Endodermal cell (in vitro differentiated cells): ENCODE results near the gene RAB34. TPM values are rescaled to one million over a fixed set of nuclear protein-coding genes. Genes with fewer than 3 reads are reported as not detected.

ENCODE experiments used
- DNase-seq: peaks from one replicate; pipeline ENCODE4 v3.0.0-alpha.2; 2017
- H3K27ac ChIP-seq: 2 replicates; pipeline ENCODE4 v1.5.1; 2013; ENCODE audit warnings: mild to moderate bottlenecking, low read depth, low read length, moderate library complexity
- H3K27me3 ChIP-seq: 2 replicates; pipeline ENCODE4 v1.6.1; 2013; ENCODE audit warnings: mild to moderate bottlenecking, low read length, moderate library complexity; ENCODE audit not compliant: insufficient read depth, control insufficient read depth, poor library complexity, severe bottlenecking
- H3K36me3 ChIP-seq: 2 replicates; pipeline ENCODE4 v1.7.0; 2013; ENCODE audit warnings: mild to moderate bottlenecking, low read length, moderate library complexity; ENCODE audit not compliant: control insufficient read depth, insufficient read depth
- H3K4me1 ChIP-seq: one replicate; pipeline ENCODE4 v1.7.0; 2013; ENCODE audit warnings: low read length; ENCODE audit not compliant: control insufficient read depth, insufficient read depth
- H3K4me3 ChIP-seq: 2 replicates; pipeline ENCODE4 v1.5.1; 2013; ENCODE audit warnings: mild to moderate bottlenecking, low read length, moderate library complexity
- H3K9ac ChIP-seq: 2 replicates; pipeline ENCODE4 v1.6.1; 2013; ENCODE audit warnings: mild to moderate bottlenecking, low read length, moderate library complexity; ENCODE audit not compliant: poor library complexity, severe bottlenecking; ENCODE audit errors: extremely low read depth
- H3K9me3 ChIP-seq: 2 replicates; pipeline ENCODE4 v1.6.1; 2013; ENCODE audit warnings: mild to moderate bottlenecking, low read length, moderate library complexity; ENCODE audit not compliant: control insufficient read depth
- H3K27ac Mint-ChIP-seq: 2 replicates; pipeline ENCODE4 v1.8.0; 2020; ENCODE audit warnings: mixed read lengths
- H3K27me3 Mint-ChIP-seq: 2 replicates; pipeline ENCODE4 v1.8.0; 2021; ENCODE audit warnings: mild to moderate bottlenecking, mixed read lengths; ENCODE audit not compliant: insufficient read depth
- H3K36me3 Mint-ChIP-seq: 2 replicates; pipeline ENCODE4 v1.8.0; 2020; ENCODE audit warnings: low read depth, mixed read lengths
- H3K4me1 Mint-ChIP-seq: 2 replicates; pipeline ENCODE4 v1.8.0; 2020; ENCODE audit warnings: mixed read lengths
- H3K4me3 Mint-ChIP-seq: 2 replicates; pipeline ENCODE4 v1.8.0; 2020; ENCODE audit warnings: mild to moderate bottlenecking, moderate library complexity, mixed read lengths
- H3K9me3 Mint-ChIP-seq: 2 replicates; pipeline ENCODE4 v1.8.0; 2020; ENCODE audit warnings: mild to moderate bottlenecking, mixed read lengths
- WGBS, 2 experiments: methylation state at CpG; one replicate each; pipeline versions ENCODE4 v1.1.5 to v1.1.7; 2013; ENCODE audit warnings: missing lambda C conversion rate in 2 of 2, mixed read lengths in 1 of 2; ENCODE audit not compliant: insufficient coverage in 1 of 2, insufficient read length in 1 of 2; 5-methylcytosine and 5-hydroxymethylcytosine counted together
- total RNA-seq, 2 donors: library from RNA; stranded (reverse); fragmentation: NEBNext Ultra II Directional in 1 of 2; extraction: Animal tissue kit (Norgen Biotek cat#: 25700) in 1 of 2; gene quantifications; 2 replicates in 1 of 2; 3 replicates in 1 of 2; pipeline ENCODE4 v1.2.1, GENCODE V29; 2021
- TF ChIP-seq, protein P1 (sequence below): fragments of 200-600 bp; sonication (generic); conservative IDR thresholded peaks from 2 replicates; pipeline ENCODE4 v1.5.0; 2021; ENCODE audit warnings: antibody characterized with exemption, mild to moderate bottlenecking

Gene RAB34
- total RNA-seq, 2 donors from 2014 or later: 111 to 112 TPM

GRCh38 chr17:28763804-28764266 is 46.2 kb upstream of the RAB34 start:
- Mint-ChIP-seq H3K4me1 (peaks cover 22% of the 10 kb centered on the region), H3K9me3 (no peaks in the 10 kb centered on the region), H3K36me3 (peaks cover 56% of the 10 kb centered on the region), H3K4me3 (no peak overlapping the region), H3K27me3 (no peaks in the 10 kb centered on the region), H3K27ac (no peak overlapping the region)
- no peaks in the 10 kb centered on the region for H3K9me3 ChIP-seq
- H3K36me3 ChIP-seq: peaks cover 59% of the 10 kb centered on the region
- TF ChIP-seq, protein P1, sequence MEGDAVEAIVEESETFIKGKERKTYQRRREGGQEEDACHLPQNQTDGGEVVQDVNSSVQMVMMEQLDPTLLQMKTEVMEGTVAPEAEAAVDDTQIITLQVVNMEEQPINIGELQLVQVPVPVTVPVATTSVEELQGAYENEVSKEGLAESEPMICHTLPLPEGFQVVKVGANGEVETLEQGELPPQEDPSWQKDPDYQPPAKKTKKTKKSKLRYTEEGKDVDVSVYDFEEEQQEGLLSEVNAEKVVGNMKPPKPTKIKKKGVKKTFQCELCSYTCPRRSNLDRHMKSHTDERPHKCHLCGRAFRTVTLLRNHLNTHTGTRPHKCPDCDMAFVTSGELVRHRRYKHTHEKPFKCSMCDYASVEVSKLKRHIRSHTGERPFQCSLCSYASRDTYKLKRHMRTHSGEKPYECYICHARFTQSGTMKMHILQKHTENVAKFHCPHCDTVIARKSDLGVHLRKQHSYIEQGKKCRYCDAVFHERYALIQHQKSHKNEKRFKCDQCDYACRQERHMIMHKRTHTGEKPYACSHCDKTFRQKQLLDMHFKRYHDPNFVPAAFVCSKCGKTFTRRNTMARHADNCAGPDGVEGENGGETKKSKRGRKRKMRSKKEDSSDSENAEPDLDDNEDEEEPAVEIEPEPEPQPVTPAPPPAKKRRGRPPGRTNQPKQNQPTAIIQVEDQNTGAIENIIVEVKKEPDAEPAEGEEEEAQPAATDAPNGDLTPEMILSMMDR: peak; percentile 97
- no peak overlapping the region for H3K4me3 ChIP-seq
- H3K9ac ChIP-seq: no peak overlapping the region
- H3K27me3 ChIP-seq: no peaks in the 10 kb centered on the region
- H3K27ac ChIP-seq: no peak overlapping the region
- WGBS, 2 experiments: 77 to 83% methylated on average over 3 to 5 of the region's 5 CpGs
- H3K4me1 ChIP-seq: peaks cover 9% of the 10 kb centered on the region
- peak; percentile 92 for DNase-seq

DNA sequence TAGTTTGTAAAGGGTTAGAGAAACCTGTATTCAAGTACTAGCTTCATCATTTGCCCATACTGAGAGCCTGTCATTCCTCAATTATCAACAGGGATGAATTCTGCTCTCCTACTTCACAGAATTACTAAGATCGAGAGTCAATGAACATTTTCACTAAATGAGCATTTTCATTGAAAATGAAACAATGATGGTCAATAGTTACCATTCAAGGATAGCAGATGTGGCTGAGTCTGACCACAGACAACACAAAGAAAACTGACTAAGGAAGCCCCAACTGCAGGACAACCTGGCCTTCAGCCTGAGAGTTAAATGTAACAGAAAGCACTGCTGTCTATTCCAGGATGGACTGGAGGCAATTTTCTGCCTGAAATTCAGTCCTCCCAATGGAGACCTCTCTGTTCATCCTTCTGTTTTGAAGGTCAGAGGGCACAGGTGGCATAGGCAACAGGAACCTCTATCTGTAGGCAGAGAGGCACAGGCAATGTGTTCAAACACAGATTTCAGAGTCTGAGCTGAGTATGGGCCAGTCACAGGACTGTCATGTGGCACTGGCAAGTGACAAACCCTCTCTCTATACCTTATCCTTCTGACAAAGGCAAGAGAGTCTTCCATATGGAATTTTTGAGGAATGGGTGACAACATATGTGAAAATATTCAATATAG is 45.6 kb upstream of the RAB34 start:
- no peaks in the 10 kb centered on the region for H3K9me3 Mint-ChIP-seq
- H3K9me3 ChIP-seq: no peaks in the 10 kb centered on the region
- peaks cover 22% of the 10 kb centered on the region for H3K4me1 Mint-ChIP-seq
- WGBS, 2 experiments: 90 to 100% methylated on average over 1 of the region's 1 CpG
- peaks cover 61% of the 10 kb centered on the region for H3K36me3 Mint-ChIP-seq
- no peak for DNase-seq
- H3K4me1 ChIP-seq: peaks cover 9% of the 10 kb centered on the region
- H3K27ac Mint-ChIP-seq: no peak overlapping the region
- no peaks in the 10 kb centered on the region for H3K27me3 Mint-ChIP-seq
- H3K9ac ChIP-seq: no peak overlapping the region
- no peaks in the 10 kb centered on the region for H3K27me3 ChIP-seq
- no peak overlapping the region for H3K4me3 ChIP-seq
- H3K4me3 Mint-ChIP-seq: no peak overlapping the region
- TF ChIP-seq, protein P1: no peak
- H3K36me3 ChIP-seq: peaks cover 65% of the 10 kb centered on the region
- H3K27ac ChIP-seq: no peak overlapping the region

GRCh38 chr17:28760601-28761562 is 43.2 kb upstream of the RAB34 start:
- Histone ChIP-seq H3K27me3 (no peaks in the 10 kb centered on the region), H3K4me3 (no peak overlapping the region), H3K4me1 (peaks cover 9% of the 10 kb centered on the region), H3K9me3 (no peaks in the 10 kb centered on the region), H3K27ac (peak overlapping the region; percentile 68), H3K36me3 (peaks cover 68% of the 10 kb centered on the region), H3K9ac (no peak overlapping the region)
- peaks cover 22% of the 10 kb centered on the region for H3K4me1 Mint-ChIP-seq
- TF ChIP-seq, protein P1: no peak
- H3K9me3 Mint-ChIP-seq: no peaks in the 10 kb centered on the region
- 24 to 37% methylated on average over 6 to 9 of the region's 9 CpGs for WGBS, 2 experiments
- no peaks in the 10 kb centered on the region for H3K27me3 Mint-ChIP-seq
- H3K27ac Mint-ChIP-seq: peak overlapping the region; percentile 86
- no peak overlapping the region for H3K4me3 Mint-ChIP-seq
- DNase-seq: peak; percentile 94
- H3K36me3 Mint-ChIP-seq: peaks cover 65% of the 10 kb centered on the region
